ENCODE measurements around the gene SNHG17.
"Not testable (repeated sequence)": the region's sequence is repeated elsewhere in the genome, so short reads cannot be mapped to it uniquely, and the experiment has no call there.

- not testable (repeated sequence) for TF ChIP-seq CTCF (IDR thresholded peaks at IDR 0.05; ENCODE audit: insufficient read depth, low read depth, low read length); EZH2 (IDR thresholded peaks at IDR 0.05; ENCODE audit: insufficient read depth, low read length)
These were observed 39.3 kb downstream of the SNHG17 start for GRCh38 chr20:38395751-38396395.

Data from astrocyte (in vitro differentiated cells and primary cell).